ENCODE measurements around the gene GPR17.

Gene GPR17

DNA sequence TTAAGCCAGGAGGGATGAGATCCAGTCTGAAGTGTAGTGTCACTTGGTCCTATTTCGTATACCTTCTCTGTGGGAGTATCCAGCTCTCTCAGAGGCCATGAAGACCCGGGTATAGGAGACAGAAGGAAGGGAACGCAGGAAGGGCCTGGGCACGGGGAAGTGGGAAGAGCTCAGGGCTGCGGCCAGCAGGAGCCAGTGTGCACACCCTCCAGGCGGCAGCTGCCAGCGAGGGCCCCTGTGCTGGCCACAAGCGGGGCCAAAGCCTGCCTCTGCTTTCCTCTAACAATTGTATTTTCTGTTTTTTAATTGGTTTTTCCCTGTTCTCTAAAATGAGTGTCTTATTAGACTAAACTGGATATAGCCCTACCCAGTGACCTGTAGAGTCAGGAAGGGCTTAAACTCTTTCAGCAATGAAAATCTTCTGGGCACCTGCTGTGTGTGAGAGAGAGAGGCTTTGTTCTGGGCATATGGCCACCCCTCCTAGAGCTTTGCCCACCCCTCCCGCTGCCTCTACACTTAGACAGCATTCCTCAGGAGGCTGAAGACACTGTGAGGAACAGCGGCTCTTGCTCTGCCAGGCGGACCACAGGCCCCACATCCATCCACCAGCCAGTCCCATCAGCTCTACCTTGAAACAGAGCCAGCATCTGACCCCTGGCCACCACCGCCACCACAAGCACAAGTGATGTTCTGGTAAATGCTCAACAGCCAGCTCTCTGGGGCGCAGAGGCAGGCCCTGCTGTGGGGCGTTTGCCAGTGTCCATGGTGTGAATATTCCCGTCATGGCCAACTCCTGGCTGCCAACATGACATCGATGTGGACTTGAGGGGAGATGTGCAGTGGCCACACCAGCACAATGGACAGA is 9.5 kb downstream of the GPR17 start:
- DNase-seq = no peak

DNA sequence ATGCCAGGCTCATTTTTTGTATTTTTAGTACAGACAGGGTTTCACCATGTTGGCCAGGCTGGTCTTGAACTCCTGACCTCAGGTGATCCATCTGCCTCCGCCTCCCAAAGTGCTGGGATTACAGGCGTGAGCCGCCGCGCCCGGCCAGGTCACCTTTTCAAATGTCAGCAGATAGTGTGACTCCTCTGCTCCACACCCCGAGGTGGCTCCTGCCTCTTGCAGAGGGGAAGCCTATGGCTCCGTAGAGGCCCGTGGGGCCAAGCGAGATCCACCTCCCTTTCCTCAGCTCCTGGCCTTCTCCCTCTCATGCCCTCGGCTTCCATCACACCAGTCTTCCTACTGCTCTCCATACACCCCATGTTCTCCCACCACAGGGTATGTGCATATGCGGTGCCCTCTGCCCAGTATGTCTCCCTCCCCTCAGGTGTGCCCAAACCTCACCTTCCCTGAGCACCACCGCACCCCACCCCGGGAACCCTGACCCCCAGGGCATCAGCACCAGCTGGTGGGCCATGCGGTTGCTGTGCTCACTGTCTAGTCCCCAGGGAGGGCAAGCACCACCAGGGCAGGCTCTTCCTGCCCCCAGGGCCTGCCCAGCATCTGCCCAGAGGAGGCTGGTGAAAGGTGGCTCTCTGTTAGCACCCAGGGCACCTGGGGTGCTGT is 10.7 kb downstream of the GPR17 start:
- no peak for DNase-seq

DNA sequence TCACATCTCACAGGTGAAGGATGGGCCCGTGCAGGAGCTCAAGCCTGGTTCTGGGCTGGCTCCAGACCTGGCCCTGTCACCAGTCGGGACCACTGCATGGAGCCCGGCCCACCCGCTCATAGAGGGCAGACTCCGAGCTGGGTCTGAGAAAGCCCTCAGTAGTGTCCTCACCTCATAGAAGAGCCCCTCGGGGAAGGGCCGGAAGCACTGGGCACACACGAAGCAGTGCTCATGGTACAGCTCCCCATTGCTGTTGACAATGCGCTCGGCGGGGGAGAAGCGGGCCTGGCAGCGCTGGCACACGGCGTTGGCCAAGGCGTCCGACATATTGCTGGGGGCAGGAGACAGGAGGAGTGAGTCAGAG is 11.3 kb downstream of the GPR17 start:
- DNase-seq = no peak

DNA sequence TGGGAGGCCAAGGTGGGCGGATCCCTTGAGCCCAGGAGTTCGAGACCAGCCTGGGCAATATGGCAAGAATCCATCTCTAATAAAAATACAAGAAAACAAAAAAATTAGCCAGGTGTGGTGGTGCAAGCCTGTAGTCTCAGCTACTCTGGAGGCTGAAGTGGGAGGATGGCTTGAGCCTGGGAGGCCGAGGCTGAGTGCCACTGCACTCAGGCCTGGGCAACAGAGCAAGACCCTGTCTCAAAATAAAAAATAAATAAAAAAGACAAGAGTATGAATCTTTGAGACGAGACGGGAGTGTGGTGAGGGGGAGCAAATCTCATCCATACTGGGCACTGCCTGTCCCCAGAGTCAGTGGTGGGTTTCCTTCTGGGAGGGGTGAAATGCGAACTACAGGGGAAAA is 12.2 kb downstream of the GPR17 start:
- DNase-seq = no peak

DNA sequence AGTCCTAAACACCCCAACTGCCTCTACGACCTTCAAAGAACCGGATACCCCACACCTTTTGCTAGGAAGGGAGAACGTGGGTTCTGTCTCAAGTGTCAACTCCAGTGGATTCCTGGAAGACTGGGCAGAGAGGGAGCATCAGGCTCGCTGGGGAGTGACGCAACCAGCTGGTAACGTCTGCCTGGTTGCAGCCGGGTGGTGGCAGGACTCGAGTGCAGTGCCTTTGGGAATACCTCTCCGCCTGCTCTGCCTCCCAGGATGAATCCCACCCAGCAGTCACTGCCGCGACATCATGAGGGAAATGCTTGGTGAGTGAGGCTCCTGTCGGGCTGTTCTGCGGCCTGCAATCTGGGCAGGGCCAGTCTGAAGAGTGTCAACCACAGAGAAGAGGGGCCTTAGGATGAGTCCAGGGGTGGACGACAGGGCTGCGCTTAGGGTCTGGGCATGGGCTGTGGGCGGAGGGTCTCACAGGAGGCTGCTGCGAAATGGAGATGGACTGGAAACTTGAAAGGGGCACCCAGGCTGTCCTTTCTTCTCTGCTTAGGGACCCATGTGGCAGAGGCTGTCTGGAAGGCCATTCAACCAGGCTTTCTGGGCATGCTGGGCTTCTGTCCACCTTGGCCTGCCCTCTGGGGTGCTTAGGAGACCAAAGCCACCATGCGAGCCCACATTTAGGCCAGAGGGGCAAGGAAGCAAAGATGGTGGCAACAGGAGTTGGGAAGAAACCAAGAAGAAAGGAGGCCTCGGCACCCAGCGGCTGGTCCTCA is 12.9 kb downstream of the GPR17 start:
- DNase-seq = no peak

DNA sequence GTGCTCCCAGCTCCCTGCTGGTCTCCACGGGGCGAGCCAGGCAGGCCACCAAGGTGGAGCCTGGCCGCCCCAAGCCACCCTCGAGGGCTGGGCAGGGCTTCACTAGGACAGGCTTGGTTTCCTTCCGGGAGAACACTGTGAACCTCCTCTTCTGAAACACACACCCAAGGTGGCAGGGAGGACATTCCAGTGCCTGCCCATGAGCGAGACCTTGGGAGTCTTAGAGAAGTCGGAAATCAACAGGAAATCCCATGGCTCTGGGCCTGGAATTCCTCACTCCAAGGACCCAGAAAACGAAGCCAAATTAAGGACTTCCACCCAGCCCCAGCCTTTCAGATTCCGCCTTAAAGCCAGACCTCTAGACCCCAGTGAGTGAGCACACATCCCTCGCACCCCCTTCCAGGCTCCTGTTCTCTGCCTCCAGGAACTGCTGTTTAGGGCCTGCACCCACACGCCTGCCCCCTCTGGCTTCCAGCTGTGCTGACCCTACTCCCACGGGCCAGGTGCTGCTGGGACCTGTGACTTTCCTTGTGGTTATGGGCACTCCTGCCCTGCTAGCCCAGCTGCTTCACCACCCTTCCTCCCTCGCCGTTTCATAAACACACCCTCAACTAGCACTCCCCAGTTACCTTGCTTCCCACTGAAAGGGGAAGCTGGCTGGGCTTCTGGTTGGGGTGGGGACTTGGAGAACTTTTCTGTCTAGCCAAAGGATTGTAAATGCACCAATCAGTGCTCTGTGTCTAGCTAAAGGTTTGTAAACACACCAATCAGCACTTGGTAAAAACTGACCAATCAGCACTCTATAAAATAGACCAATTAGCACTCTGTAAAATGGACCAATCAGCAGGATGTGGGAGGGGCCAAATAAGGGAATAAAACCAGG is 13.7 kb downstream of the GPR17 start:
- no peak for DNase-seq

DNA sequence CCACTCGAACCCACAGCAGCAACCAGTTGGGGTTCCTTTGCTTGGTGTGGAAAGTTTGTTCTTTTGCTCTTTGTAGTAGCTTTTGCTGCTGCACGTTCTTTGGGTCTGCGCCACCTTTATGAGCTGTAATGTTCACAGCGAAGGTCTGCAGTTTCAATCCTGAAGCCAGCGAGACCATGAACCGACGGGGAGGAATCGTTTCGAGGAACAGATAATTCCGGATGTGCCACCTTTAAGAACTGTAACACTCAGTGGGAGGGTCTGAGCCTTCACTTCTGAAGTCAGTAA is 14.3 kb downstream of the GPR17 start:
- no peak for DNase-seq

DNA sequence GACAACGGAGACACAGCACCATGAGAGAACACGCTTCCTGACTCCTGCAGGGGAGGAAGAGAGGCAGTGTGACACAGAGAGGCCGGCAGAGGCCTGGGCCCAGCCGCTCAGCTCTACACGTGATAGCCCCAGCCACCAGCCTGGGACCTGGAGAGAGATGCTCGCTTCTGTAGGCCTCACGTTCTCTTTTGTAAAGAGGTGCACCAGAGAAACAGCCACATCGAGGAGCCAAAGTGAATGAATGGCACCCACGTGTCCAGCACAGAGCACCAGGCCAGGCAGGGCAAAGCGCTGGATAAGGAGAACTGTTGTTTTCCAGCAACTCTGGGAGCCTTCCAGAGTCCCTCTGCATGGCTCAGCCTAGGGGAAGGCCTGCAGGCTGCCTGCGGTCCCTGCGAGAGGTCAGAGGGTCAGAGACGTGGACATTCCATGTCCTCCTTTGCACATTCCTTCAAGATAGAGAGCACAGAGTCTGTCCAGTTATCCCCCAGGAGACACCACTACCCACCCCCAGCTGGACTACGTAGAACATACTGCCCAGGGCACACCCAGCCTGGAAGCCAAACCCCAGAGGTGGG is 15.2 kb downstream of the GPR17 start:
- no peak for DNase-seq

DNA sequence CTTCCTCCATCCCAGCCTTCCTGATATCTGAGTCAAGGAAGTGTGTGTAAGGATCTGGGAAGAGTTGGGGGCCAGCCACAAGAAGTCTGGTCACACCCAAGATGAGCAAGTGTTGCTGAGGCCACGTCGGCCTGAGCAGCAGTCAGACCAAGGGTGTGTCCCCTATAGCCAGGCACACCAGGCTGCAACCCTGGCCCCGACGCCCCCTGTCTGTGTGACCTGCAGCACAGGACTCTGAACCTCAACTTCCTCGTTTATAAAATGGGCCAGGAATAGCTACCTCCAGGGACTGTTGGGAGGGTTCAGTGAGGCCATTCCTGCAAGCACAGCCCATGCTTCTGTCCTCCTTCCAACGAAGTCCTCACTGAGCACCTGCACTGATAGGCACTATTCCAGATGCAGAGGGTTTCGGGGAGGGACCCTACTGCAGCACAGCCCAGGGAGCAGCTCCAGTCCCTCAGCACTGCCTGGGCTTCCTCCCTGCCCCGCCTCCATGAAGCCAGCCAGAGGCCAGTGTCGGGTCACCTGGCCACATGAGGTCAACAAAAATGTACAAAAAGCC is 16.1 kb downstream of the GPR17 start:
- DNase-seq = no peak

DNA sequence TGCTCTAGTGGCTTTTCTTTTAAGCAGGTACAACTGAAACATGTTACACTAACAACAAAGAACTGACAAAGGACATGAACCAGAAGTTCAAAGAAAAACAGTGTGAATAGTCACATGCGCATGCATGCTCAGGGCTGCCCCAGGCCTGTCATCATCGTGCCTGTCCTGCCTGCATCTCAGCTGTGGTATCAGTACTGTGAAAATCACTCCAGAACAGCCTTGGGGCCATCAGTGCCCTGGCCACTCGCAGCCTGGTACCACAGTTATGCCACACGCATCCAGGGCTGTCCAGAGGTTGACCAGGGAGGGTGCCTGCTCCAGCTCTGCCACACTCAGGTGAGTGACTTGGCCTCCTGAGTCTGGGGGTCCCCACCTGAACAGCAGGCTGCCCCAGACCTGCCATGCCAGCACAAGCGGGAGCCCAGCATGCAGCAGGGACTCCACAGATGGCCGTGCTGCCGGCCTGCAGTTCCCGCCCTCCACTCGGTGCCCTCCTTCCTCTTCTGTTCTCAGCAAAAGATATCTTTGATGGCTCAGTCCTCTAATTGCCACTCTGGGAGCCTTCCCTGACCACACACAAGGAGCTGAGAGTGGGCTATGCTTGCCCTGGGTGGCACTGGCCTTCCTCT is 17.1 kb downstream of the GPR17 start:
- DNase-seq = no peak

DNA sequence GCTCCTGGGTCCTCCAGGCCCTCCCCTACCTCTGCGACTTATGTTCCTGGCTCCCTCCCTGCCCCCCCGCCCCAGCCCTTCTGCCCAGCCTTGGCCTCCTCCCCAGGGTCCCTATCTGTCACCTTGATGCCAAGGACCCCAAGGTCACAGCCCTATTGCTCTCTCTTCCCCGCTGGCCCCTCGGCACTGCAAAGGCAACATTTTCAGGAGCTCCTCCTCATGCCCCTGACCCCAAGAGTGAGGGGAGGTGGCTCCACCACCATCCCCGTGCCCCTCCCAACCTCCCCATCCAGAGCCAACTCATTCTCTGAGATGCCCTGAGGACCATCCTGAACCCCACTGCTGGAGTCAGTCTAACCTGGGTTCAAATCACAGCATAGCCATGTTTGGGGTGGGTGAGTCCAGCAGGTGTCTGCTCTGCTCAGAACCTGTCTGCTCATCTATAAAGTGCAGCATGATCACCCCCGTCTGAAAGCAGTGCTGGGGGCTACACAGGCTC is 17.7 kb downstream of the GPR17 start:
- no peak for DNase-seq

DNA sequence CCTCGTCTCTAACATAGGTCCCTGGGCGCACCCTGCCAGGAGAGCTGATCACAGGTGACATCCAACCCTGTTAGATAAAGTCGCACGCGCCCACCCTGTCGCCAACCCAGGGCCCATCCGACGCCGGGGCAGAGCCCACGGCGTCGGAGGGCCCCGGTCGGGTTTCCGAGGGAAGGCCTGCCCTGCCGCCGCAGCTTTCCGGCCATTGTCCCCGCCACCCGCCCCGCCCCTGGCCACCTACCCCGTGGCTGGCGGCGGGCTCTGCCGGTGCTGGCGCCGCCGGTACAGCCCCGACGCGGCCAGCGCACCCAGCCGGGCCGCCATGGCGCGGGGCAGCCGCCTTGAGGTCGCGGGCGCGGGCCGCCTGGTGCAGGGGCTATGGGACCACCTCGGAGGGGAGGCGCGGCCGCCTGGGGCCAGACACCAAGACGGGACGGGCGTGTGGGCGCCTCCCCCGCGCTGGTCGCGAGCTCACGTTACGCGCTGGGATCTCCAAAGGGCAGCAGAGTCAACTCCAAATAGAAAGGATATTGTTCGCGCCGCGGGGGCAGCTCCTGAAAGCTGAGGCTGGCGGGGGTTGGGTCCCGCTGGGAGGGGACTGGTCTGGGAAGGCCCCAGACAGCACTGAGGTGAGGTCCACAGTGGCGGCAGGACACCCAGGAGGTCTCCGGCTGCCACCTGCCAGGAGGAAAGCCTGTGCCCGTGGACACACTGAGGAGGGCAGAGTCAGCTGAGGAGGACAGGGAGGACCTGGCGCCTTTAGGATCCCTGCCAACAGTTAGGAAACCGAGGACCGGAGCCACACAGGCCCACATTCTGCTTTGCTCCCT is 18.3 kb downstream of the GPR17 start:
- no peak for DNase-seq

DNA sequence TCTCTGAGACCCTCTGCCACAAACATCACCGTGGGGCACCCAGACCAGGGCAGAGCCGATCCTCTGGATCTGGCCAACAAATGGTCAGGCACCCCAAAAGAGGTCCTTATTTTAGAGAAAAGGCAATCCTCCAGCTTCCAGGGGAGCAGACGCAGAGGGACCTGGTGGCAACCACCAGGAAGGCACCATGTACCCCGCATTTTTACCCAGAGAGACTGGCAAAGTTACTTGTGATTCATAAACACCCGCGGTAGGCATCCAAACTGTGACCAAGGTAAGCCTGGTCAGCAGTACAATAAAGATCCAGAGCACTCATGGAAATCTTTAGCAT is 18.9 kb downstream of the GPR17 start:
- DNase-seq = no peak

DNA sequence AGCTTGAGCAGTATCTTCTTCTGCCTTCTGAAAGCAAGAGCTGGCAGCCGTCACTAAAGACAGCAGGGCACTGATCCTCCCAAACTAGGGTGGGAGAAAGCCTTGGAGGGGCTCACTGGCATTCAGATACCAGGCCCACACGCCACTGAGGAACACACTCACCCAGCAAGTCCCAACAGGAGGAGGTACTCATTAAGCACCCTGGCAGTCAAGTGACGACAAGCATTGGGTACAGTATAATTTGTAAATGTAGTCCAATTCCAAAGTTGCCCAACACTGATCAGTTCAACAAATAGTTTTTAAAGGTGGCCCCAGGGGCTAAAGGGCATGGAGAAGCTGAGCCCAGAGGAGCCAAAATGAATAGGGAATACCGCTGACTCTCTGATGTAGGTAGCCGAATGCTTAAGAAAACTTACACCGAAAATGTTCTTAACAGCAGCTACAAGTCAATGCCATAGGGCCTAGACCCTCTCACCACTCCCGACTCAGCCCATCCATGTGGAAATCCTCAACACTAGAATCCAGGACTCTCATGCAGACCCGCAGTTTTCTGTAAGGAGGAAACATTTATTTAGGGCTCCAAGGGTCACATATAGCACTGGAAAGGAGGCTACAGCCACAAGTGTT is 19.4 kb downstream of the GPR17 start:
- DNase-seq = no peak

DNA sequence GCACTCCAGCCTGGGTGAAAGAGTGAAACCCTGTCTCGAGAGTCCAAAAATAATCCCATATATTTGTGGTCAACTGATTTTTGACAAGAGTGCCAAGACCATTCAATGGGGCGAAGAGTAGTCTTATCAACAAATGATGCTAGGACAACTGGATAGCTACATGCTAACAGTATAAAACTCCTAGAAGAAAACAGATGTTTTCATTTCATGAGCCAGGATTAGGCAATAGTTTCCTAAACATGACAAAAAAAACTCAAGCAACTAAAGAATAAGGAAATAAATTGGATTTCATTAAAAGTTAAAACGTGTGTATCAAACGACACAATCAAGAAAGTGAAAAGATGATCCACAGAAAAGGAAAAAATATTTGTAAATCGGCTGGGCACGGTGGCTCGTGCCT is 23.1 kb downstream of the GPR17 start:
- DNase-seq = no peak

DNA sequence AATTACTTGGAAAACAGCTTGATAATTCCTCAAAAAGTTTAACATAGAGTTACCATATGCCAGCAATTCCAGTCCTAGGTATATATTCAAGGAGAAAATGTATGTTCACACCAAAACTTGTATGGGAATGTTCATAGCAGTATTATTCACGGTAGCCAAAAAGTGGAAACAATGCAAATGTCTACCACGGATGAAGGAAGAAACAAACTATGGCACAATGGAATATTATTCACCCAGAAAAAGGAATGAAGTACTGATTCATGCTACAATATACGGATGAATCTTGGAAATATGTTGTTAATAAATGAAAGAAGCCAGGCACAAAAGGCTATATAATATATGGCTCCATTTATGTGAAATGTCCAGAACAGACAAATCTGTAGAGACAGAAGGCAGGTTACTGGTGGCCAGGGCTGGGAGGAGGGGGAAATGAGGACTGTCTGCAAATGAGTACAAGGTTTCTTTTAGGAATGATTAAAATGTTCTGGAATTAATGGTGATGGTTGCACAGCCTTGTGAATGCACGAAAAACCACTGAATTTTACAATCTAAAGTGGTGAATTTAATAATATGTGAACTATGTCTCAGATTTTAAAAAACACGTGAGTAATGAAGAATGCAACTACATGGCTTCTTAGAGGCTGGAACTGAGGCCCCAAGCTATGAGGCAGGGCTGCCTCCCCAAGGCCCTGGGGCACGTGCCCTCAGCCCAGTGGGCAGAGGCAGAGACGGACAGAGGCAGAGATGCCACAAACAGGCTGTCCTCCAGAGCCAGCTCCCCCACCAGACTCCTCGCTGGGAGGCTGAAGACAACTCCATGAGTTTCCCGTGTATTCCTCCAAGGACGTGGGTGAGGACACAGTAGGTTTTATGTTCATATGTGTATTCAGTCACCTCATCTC is 24.4 kb downstream of the GPR17 start:
- DNase-seq = no peak

DNA sequence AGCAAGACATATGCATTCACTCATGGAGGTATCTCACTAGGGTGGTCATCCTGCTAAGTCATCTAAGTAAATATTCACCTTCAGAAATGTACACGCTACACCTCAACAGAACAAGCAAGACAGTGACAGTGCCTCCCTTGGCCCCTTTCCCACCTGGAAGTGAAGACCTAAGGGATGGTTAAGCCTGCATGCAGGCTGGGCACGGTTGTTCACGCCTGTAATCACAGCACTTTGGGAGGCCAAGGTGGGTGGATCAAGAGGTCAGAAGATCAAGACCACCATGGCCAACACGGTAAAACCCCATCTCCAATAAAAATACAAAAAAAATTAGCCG is 25.0 kb downstream of the GPR17 start:
- DNase-seq = no peak

DNA sequence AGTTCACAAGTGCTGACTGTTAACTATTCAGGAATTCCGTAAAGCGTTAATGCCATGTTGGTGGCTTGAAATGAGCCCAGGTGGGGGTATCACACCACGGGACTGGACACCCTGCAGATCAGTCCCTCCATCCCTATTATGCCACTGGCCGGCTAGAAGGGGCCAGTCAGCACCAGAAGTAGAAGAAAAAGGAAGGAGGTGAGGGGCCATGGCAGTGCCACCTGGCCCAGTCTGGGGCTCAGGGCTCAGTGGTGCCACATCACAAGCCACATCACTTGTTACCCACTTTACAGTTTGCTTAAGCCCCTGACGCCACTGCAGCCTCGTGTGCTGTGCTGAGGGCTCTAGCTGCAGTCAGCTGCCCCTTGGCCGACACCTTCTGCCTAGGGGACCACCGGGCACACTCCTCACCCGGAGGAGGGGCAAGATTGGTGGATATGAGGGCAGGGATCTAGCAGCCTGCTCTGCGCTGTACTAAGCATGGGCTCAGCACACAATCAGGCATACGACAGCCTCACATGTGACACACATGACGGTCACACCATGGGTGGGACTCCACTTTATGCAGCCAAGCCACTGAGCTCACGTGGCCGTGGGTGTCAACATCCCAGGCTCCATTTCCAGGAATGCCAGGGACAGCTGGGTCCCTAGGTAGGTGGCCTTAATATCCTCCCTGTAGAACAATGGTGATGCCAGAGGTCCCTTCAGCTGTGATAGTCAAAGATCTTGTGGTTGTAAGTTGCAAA is 25.8 kb downstream of the GPR17 start:
- DNase-seq = no peak
